Measurements from ENCODE around the gene CHTF18.

- TF ChIP-seq CTCF (IDR thresholded peaks at IDR 0.05) (no peak), POLR2A (IDR thresholded peaks at IDR 0.05) (no peak)
Measured at GRCh38 chr16:765488-765865, 22.9 kb upstream of the CHTF18 start.

Data from esophagus squamous epithelium (tissue), 4 donors.